Breast epithelium (tissue), 3 donors: ENCODE results near the gene GPX8.

Experiments used
- CTCF ChIP-seq, 3 donors: fragments of 450-650 bp; IDR thresholded peaks; one replicate each; pipeline ENCODE4 v1.5.1; 2016 to 2017; ENCODE audit warnings: antibody characterized with exemption in 3 of 3, mild to moderate bottlenecking in 3 of 3, moderate library complexity in 3 of 3
- POLR2AphosphoS5 ChIP-seq, 3 donors: sonication (generic); formaldehyde crosslinking; IDR thresholded peaks; one replicate each; pipeline ENCODE4 v1.6.1; 2017; ENCODE audit warnings: antibody characterized with exemption in 3 of 3

GRCh38 chr5:55188656-55189540 lies 28.9 kb downstream of the GPX8 start:
- TF ChIP-seq POLR2AphosphoS5 (IDR thresholded peaks at IDR 0.05), result no peak
- no peak for TF ChIP-seq CTCF (IDR thresholded peaks at IDR 0.05)
